ENCODE data around the gene CDKN2B-AS1.

Gene CDKN2B-AS1

GRCh38 chr9:21968331-21969010 lies 26.1 kb upstream of the CDKN2B-AS1 start:
- Histone ChIP-seq H3K9me3 (ENCODE audit: control insufficient read depth in 1 of 2, low read length in 2 of 2) (no peaks in the 10 kb centered on the region), H3K27me3 (ENCODE audit: control insufficient read depth in 1 of 2, insufficient read depth in 2 of 2, low read length in 2 of 2) (peaks cover 81 to 89% of the 10 kb centered on the region in 2 donors), H3K27ac (ENCODE audit: low read depth, low read length) (no peak overlapping the region), H3K9ac (ENCODE audit: low read depth in 1 of 2, low read length in 2 of 2) (no peak overlapping the region), H3K4me1 (ENCODE audit: control insufficient read depth in 1 of 2, insufficient read depth in 2 of 2, low read length in 2 of 2) (peaks cover 10 to 13% of the 10 kb centered on the region in 2 donors), H3K36me3 (ENCODE audit: control insufficient read depth in 1 of 2, insufficient read depth in 2 of 2, low read length in 2 of 2) (no peaks in the 10 kb centered on the region), H3K4me3 (ENCODE audit: low read depth in 1 of 2, low read length in 2 of 2) (no peak overlapping the region)

GRCh38 chr9:21969011-21969940 lies 25.3 kb upstream of the CDKN2B-AS1 start:
- no peak overlapping the region for H3K27ac ChIP-seq (ENCODE audit: low read depth, low read length)
- H3K4me1 ChIP-seq (ENCODE audit: control insufficient read depth in 1 of 2, insufficient read depth in 2 of 2, low read length in 2 of 2): peaks cover 10 to 14% of the 10 kb centered on the region in 2 donors
- no peak overlapping the region for H3K4me3 ChIP-seq (ENCODE audit: low read depth in 1 of 2, low read length in 2 of 2)
- peaks cover 88 to 94% of the 10 kb centered on the region in 2 donors for H3K27me3 ChIP-seq (ENCODE audit: control insufficient read depth in 1 of 2, insufficient read depth in 2 of 2, low read length in 2 of 2)
- no peak overlapping the region for H3K9ac ChIP-seq (ENCODE audit: low read depth in 1 of 2, low read length in 2 of 2)
- no peaks in the 10 kb centered on the region for H3K9me3 ChIP-seq (ENCODE audit: control insufficient read depth in 1 of 2, low read length in 2 of 2)
- no peaks in the 10 kb centered on the region for H3K36me3 ChIP-seq (ENCODE audit: control insufficient read depth in 1 of 2, insufficient read depth in 2 of 2, low read length in 2 of 2)

GRCh38 chr9:21969951-21970799 lies 24.4 kb upstream of the CDKN2B-AS1 start:
- H3K27ac ChIP-seq (ENCODE audit: low read depth, low read length): no peak overlapping the region
- peaks cover 6 to 15% of the 10 kb centered on the region in 2 donors for H3K4me1 ChIP-seq (ENCODE audit: control insufficient read depth in 1 of 2, insufficient read depth in 2 of 2, low read length in 2 of 2)
- no peak overlapping the region for H3K9ac ChIP-seq (ENCODE audit: low read depth in 1 of 2, low read length in 2 of 2)
- no peaks in the 10 kb centered on the region for H3K36me3 ChIP-seq (ENCODE audit: control insufficient read depth in 1 of 2, insufficient read depth in 2 of 2, low read length in 2 of 2)
- no peaks in the 10 kb centered on the region for H3K9me3 ChIP-seq (ENCODE audit: control insufficient read depth in 1 of 2, low read length in 2 of 2)
- H3K27me3 ChIP-seq (ENCODE audit: control insufficient read depth in 1 of 2, insufficient read depth in 2 of 2, low read length in 2 of 2): peaks cover 90 to 96% of the 10 kb centered on the region in 2 donors
- no peak overlapping the region for H3K4me3 ChIP-seq (ENCODE audit: low read depth in 1 of 2, low read length in 2 of 2)

- no peak overlapping the region for H3K27ac ChIP-seq (ENCODE audit: low read depth, low read length)
- no peaks in the 10 kb centered on the region for H3K9me3 ChIP-seq (ENCODE audit: control insufficient read depth in 1 of 2, low read length in 2 of 2)
- H3K36me3 ChIP-seq (ENCODE audit: control insufficient read depth in 1 of 2, insufficient read depth in 2 of 2, low read length in 2 of 2): no peaks in the 10 kb centered on the region
- peaks cover 90 to 96% of the 10 kb centered on the region in 2 donors for H3K27me3 ChIP-seq (ENCODE audit: control insufficient read depth in 1 of 2, insufficient read depth in 2 of 2, low read length in 2 of 2)
- peaks cover 3 to 7% of the 10 kb centered on the region in 2 donors for H3K4me1 ChIP-seq (ENCODE audit: control insufficient read depth in 1 of 2, insufficient read depth in 2 of 2, low read length in 2 of 2)
- no peak overlapping the region for H3K9ac ChIP-seq (ENCODE audit: low read depth in 1 of 2, low read length in 2 of 2)
- no peak overlapping the region for H3K4me3 ChIP-seq (ENCODE audit: low read depth in 1 of 2, low read length in 2 of 2)
Observed at GRCh38 chr9:21970800-21971640, 23.6 kb upstream of the CDKN2B-AS1 start.

- H3K9me3 ChIP-seq (ENCODE audit: control insufficient read depth in 1 of 2, low read length in 2 of 2): no peaks in the 10 kb centered on the region
- H3K9ac ChIP-seq (ENCODE audit: low read depth in 1 of 2, low read length in 2 of 2): no peak overlapping the region
- peaks cover 91 to 92% of the 10 kb centered on the region in 2 donors for H3K27me3 ChIP-seq (ENCODE audit: control insufficient read depth in 1 of 2, insufficient read depth in 2 of 2, low read length in 2 of 2)
- H3K27ac ChIP-seq (ENCODE audit: low read depth, low read length): no peak overlapping the region
- no peak overlapping the region for H3K4me3 ChIP-seq (ENCODE audit: low read depth in 1 of 2, low read length in 2 of 2)
- H3K4me1 ChIP-seq (ENCODE audit: control insufficient read depth in 1 of 2, insufficient read depth in 2 of 2, low read length in 2 of 2): peaks cover 3 to 7% of the 10 kb centered on the region in 2 donors
- no peaks in the 10 kb centered on the region for H3K36me3 ChIP-seq (ENCODE audit: control insufficient read depth in 1 of 2, insufficient read depth in 2 of 2, low read length in 2 of 2)
Observed at GRCh38 chr9:21972361-21972760, 22.2 kb upstream of the CDKN2B-AS1 start.

GRCh38 chr9:21974343-21974721 lies 20.3 kb upstream of the CDKN2B-AS1 start:
- Histone ChIP-seq H3K27ac (ENCODE audit: low read depth, low read length) (no peak overlapping the region), H3K4me1 (ENCODE audit: control insufficient read depth in 1 of 2, insufficient read depth in 2 of 2, low read length in 2 of 2) (peaks cover 3 to 7% of the 10 kb centered on the region in 2 donors), H3K4me3 (ENCODE audit: low read depth in 1 of 2, low read length in 2 of 2) (peak overlapping the region; percentile 66 to 67), H3K9me3 (ENCODE audit: control insufficient read depth in 1 of 2, low read length in 2 of 2) (no peaks in the 10 kb centered on the region), H3K36me3 (ENCODE audit: control insufficient read depth in 1 of 2, insufficient read depth in 2 of 2, low read length in 2 of 2) (no peaks in the 10 kb centered on the region), H3K9ac (ENCODE audit: low read depth in 1 of 2, low read length in 2 of 2) (no peak overlapping the region), H3K27me3 (ENCODE audit: control insufficient read depth in 1 of 2, insufficient read depth in 2 of 2, low read length in 2 of 2) (peaks cover 84 to 90% of the 10 kb centered on the region in 2 donors)

- H3K9ac ChIP-seq (ENCODE audit: low read depth in 1 of 2, low read length in 2 of 2): no peak overlapping the region
- no peak overlapping the region for H3K27ac ChIP-seq (ENCODE audit: low read depth, low read length)
- H3K36me3 ChIP-seq (ENCODE audit: control insufficient read depth in 1 of 2, insufficient read depth in 2 of 2, low read length in 2 of 2): no peaks in the 10 kb centered on the region
- H3K4me1 ChIP-seq (ENCODE audit: control insufficient read depth in 1 of 2, insufficient read depth in 2 of 2, low read length in 2 of 2): peaks cover 3 to 7% of the 10 kb centered on the region in 2 donors
- H3K9me3 ChIP-seq (ENCODE audit: control insufficient read depth in 1 of 2, low read length in 2 of 2): no peaks in the 10 kb centered on the region
- H3K4me3 ChIP-seq (ENCODE audit: low read depth in 1 of 2, low read length in 2 of 2): peak overlapping the region; percentile 66 to 67
- H3K27me3 ChIP-seq (ENCODE audit: control insufficient read depth in 1 of 2, insufficient read depth in 2 of 2, low read length in 2 of 2): peaks cover 83 to 90% of the 10 kb centered on the region in 2 donors
Observed at GRCh38 chr9:21974722-21975409, 19.7 kb upstream of the CDKN2B-AS1 start.

GRCh38 chr9:21976334-21976875 lies 18.2 kb upstream of the CDKN2B-AS1 start:
- H3K27me3 ChIP-seq (ENCODE audit: control insufficient read depth in 1 of 2, insufficient read depth in 2 of 2, low read length in 2 of 2): peaks cover 68 to 79% of the 10 kb centered on the region in 2 donors
- H3K36me3 ChIP-seq (ENCODE audit: control insufficient read depth in 1 of 2, insufficient read depth in 2 of 2, low read length in 2 of 2): no peaks in the 10 kb centered on the region
- H3K9ac ChIP-seq (ENCODE audit: low read depth in 1 of 2, low read length in 2 of 2): no peak overlapping the region
- peaks cover 3 to 7% of the 10 kb centered on the region in 2 donors for H3K4me1 ChIP-seq (ENCODE audit: control insufficient read depth in 1 of 2, insufficient read depth in 2 of 2, low read length in 2 of 2)
- no peaks in the 10 kb centered on the region for H3K9me3 ChIP-seq (ENCODE audit: control insufficient read depth in 1 of 2, low read length in 2 of 2)
- no peak overlapping the region for H3K4me3 ChIP-seq (ENCODE audit: low read depth in 1 of 2, low read length in 2 of 2)
- no peak overlapping the region for H3K27ac ChIP-seq (ENCODE audit: low read depth, low read length)
